Measurements from ENCODE around the gene CCDC97.

DNA sequence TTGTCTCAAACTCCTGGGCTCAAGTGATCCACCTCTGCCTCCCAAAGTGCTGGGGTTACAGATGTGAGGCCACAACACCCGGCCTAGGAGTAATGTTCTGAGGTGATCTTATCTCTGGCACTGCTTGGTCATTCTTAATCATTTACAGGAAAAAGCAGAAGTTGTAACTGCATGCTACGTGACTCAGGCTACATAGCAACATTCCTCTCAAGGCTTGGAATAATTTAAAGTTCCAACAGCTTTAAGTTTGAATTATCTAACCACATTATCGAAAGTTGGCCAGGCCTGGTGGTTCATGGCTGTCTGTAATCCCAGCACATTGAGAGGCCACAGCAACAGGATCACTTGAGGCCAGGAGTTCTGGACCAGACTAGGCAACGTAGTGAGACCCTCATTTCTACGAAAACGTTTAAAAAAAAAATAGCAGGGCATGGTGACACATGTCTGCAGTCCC, 57.9 kb downstream of the CCDC97 start:
- TF ChIP-seq CTCF (IDR thresholded peaks at IDR 0.05), result no peak
- no peak for TF ChIP-seq TCF7L2 (IDR thresholded peaks at IDR 0.05; ENCODE audit: low read depth, low read length)
- TF ChIP-seq SIN3A (IDR thresholded peaks at IDR 0.05; ENCODE audit: borderline replicate concordance, insufficient read depth, low read depth, low read length), result no peak
- TF ChIP-seq, protein P1, sequence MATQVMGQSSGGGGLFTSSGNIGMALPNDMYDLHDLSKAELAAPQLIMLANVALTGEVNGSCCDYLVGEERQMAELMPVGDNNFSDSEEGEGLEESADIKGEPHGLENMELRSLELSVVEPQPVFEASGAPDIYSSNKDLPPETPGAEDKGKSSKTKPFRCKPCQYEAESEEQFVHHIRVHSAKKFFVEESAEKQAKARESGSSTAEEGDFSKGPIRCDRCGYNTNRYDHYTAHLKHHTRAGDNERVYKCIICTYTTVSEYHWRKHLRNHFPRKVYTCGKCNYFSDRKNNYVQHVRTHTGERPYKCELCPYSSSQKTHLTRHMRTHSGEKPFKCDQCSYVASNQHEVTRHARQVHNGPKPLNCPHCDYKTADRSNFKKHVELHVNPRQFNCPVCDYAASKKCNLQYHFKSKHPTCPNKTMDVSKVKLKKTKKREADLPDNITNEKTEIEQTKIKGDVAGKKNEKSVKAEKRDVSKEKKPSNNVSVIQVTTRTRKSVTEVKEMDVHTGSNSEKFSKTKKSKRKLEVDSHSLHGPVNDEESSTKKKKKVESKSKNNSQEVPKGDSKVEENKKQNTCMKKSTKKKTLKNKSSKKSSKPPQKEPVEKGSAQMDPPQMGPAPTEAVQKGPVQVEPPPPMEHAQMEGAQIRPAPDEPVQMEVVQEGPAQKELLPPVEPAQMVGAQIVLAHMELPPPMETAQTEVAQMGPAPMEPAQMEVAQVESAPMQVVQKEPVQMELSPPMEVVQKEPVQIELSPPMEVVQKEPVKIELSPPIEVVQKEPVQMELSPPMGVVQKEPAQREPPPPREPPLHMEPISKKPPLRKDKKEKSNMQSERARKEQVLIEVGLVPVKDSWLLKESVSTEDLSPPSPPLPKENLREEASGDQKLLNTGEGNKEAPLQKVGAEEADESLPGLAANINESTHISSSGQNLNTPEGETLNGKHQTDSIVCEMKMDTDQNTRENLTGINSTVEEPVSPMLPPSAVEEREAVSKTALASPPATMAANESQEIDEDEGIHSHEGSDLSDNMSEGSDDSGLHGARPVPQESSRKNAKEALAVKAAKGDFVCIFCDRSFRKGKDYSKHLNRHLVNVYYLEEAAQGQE (IDR thresholded peaks at IDR 0.05; ENCODE audit: insufficient read depth in 1 of 2, low read depth in 2 of 2, low read length in 1 of 2), result no peak
- no peak for TF ChIP-seq POLR2AphosphoS5 (IDR thresholded peaks at IDR 0.05; ENCODE audit: low read depth, low read length)
